Gastroesophageal sphincter (tissue), 4 donors: ENCODE measurements around the gene SLC7A6OS. TPM values are rescaled to one million over a fixed set of nuclear protein-coding genes. Genes with fewer than 3 reads are reported as not detected.
A peak's percentile ranks its signal among the peaks of the same experiment; 100 is the strongest.

Experiments used
- ATAC-seq: fragments of 150-250 bp; one replicate; pipeline ENCODE4 v1.9.1; 2016; ENCODE audit warnings: mild to moderate bottlenecking, moderate library complexity
- H3K27ac ChIP-seq, 4 donors: fragments of 200-600 bp; sonication (generic) in 3 of 4; 1 replicate in 3 of 4; 2 replicates in 1 of 4; pipeline ENCODE4 v1.5.1; 2016 to 2019
- H3K27me3 ChIP-seq: fragments of 200-600 bp; sonication (generic); one replicate; pipeline ENCODE4 v1.5.1; 2019
- H3K36me3 ChIP-seq, 2 donors: fragments of 200-600 bp; sonication (generic); one replicate each; pipeline ENCODE4 v1.5.1; 2019; ENCODE audit warnings: control low read depth in 1 of 2
- H3K4me1 ChIP-seq, 3 donors: fragments of 200-600 bp; sonication (generic); 1 replicate in 2 of 3; 2 replicates in 1 of 3; pipeline ENCODE4 v1.5.1; 2016 to 2019; ENCODE audit warnings: control low read depth in 2 of 3
- H3K4me3 ChIP-seq, 2 donors: fragments of 200-600 bp; sonication (generic); one replicate each; pipeline ENCODE4 v1.5.1; 2019; ENCODE audit warnings: mild to moderate bottlenecking in 1 of 2, moderate library complexity in 1 of 2
- H3K9me3 ChIP-seq, 3 donors: fragments of 200-600 bp; sonication (generic); one replicate each; pipeline ENCODE4 v1.5.1; 2017 to 2019; ENCODE audit warnings: control low read depth in 2 of 3
- CTCF ChIP-seq, 4 experiments: fragments of 200-600 bp in 2 of 4; fragments of 450-650 bp in 2 of 4; sonication (generic) in 1 of 4; IDR thresholded peaks; one replicate each; pipeline ENCODE4 v1.5.1; 2017 to 2019; ENCODE audit warnings: antibody characterized with exemption in 4 of 4, mild to moderate bottlenecking in 2 of 4, moderate library complexity in 2 of 4
- EP300 ChIP-seq: sonication (generic); formaldehyde crosslinking; IDR thresholded peaks from one replicate; pipeline ENCODE4 v1.6.1; 2017; ENCODE audit warnings: antibody characterized with exemption, mild to moderate bottlenecking
- POLR2A ChIP-seq, 2 donors: fragments of 450-650 bp; IDR thresholded peaks; one replicate each; pipeline ENCODE4 v1.6.1; 2017; ENCODE audit warnings: antibody characterized with exemption in 2 of 2, mild to moderate bottlenecking in 2 of 2, moderate library complexity in 1 of 2
- POLR2AphosphoS5 ChIP-seq: sonication (generic); formaldehyde crosslinking; IDR thresholded peaks from one replicate; pipeline ENCODE4 v1.6.1; 2017; ENCODE audit warnings: antibody characterized with exemption
- WGBS, 2 donors: methylation state at CpG; one replicate each; pipeline ENCODE4 v1.1.5; 2018; ENCODE audit warnings: low coverage in 1 of 2; 5-methylcytosine and 5-hydroxymethylcytosine counted together
- total RNA-seq, 4 donors: library from RNA; depleted of rRNA; stranded (reverse); fragments of >200 nt; gene quantifications; one replicate each; pipeline ENCODE4 v1.1.0, GENCODE V29; 2016

The SLC7A6OS gene
- total RNA-seq: 10 to 100 TPM; 10.4 to 18.2 (median 11.2) TPM

DNA sequence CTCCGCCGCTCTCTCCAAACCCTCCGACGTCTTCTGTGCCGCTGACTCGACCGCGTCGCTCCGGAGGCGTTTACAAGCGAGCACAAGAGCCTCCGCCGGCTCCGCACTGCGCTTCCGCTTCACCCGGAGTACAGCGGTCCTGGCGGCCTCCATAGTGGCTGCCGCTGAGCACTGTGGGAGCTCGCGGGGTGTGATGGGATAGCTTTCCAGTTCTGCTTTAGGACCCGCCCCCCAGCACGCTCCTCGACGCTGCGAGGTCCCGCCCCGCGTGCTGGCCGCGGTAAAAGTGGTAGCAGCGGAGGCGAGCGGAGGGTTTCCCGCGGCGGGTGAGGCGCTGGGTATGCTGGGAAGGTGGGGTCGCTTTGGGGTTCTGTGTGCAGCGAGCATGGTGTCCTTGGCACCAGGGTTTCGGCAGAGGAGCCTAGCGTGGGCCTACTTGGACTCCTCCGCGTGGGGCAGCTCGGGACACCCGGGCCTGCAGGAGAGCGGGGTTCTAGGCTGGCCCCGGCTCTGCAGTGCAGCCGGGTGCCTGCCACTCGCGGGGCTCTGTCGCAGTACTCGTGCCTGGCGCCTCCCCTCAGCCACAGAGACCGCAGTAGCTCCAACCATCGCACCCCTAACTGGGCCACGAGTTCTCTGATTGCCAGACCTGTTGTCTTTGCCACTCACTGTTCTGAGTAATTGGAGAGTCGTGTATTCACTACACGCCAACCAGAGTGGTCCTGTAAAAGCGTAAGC lies at the start of gene SLC7A6OS, which contains the start of gene PRMT7:
TSS of gene SLC7A6OS (minus strand) at position 173 of the 738 bp plus-strand sequence. CDS start at position 153, 20 bp downstream.
TSS of gene PRMT7 (plus strand) at position 246 of the 738 bp plus-strand sequence. CDS start 4,961 bp downstream, outside the sequence.
- WGBS, 2 donors: 0% methylated on average over 11 of the region's 62 CpGs; no CpG with 5 or more reads in 1 of the 2 donors
- TF ChIP-seq EP300 (no peak), POLR2AphosphoS5 (peak; percentile 81), POLR2A (IDR thresholded peaks at IDR 0.05) (peak; percentile 61 to 75), CTCF (IDR thresholded peaks at IDR 0.05) (peak in 2 of 4 experiments; percentile 30 to 74)
- ATAC-seq: peak; percentile 100
- Histone ChIP-seq H3K9me3 (no peaks in the 10 kb centered on the region), H3K27me3 (no peaks in the 10 kb centered on the region), H3K4me1 (peaks cover 3 to 59% (median 16%) of the 10 kb centered on the region in 3 donors), H3K27ac (peak within 1 kb of the TSS in 3 of 4 donors; percentile 83 to 89 (median 84)), H3K36me3 (peaks cover 0 to 61% of the 10 kb centered on the region in 2 donors), H3K4me3 (peak within 1 kb of the TSS; percentile 69 to 82)

- H3K4me3 ChIP-seq: no peak overlapping the region
- H3K4me1 ChIP-seq: peaks cover 0 to 6% (median 0%) of the 10 kb centered on the region in 3 donors
- no peaks in the 10 kb centered on the region for H3K9me3 ChIP-seq
- H3K36me3 ChIP-seq: peaks cover 0 to 59% of the 10 kb centered on the region in 2 donors
- H3K27ac ChIP-seq: no peak overlapping the region
- peaks cover 14% of the 10 kb centered on the region for H3K27me3 ChIP-seq
- TF ChIP-seq POLR2A (IDR thresholded peaks at IDR 0.05): no peak
- TF ChIP-seq CTCF (IDR thresholded peaks at IDR 0.05): no peak
- no peak for TF ChIP-seq POLR2AphosphoS5
- TF ChIP-seq EP300: no peak
- no peak for ATAC-seq
- WGBS, 2 donors: 80 to 100% methylated on average over 1 of the region's 23 CpGs
These were observed 48.8 kb upstream of the SLC7A6OS start for GRCh38 chr16:68359398-68360191.

DNA sequence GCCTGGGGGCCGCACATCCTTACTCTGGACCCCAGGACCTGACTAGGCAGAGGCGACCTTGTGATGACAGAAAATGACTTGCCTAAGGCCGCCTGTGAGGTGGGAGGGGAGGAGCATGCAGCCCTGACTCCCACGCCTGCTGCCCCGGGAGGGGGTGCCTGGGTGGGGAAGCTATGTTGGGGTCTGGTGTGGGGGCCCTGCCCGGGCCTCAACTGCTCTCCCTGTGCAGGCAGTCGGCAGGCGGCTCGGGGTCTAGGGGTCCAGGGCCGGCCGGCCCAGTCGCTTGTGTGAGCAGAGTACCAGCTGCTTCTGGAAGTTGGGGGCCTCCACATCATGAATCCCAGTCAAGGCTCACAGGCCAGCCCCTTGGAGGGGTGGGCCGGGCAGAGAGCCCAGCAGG lies 48.2 kb upstream of the SLC7A6OS start:
- H3K36me3 ChIP-seq: peaks cover 0 to 66% of the 10 kb centered on the region in 2 donors
- H3K9me3 ChIP-seq: no peaks in the 10 kb centered on the region
- no peak overlapping the region for H3K4me3 ChIP-seq
- H3K27ac ChIP-seq: no peak overlapping the region
- H3K27me3 ChIP-seq: peaks cover 8% of the 10 kb centered on the region
- 90% methylated on average over 2 of the region's 13 CpGs; no CpG with 5 or more reads in 1 of the 2 donors for WGBS, 2 donors
- H3K4me1 ChIP-seq: peaks cover 0 to 6% (median 0%) of the 10 kb centered on the region in 3 donors
- ATAC-seq: no peak
- TF ChIP-seq CTCF (IDR thresholded peaks at IDR 0.05) (no peak), POLR2AphosphoS5 (no peak), EP300 (no peak), POLR2A (IDR thresholded peaks at IDR 0.05) (no peak)

DNA sequence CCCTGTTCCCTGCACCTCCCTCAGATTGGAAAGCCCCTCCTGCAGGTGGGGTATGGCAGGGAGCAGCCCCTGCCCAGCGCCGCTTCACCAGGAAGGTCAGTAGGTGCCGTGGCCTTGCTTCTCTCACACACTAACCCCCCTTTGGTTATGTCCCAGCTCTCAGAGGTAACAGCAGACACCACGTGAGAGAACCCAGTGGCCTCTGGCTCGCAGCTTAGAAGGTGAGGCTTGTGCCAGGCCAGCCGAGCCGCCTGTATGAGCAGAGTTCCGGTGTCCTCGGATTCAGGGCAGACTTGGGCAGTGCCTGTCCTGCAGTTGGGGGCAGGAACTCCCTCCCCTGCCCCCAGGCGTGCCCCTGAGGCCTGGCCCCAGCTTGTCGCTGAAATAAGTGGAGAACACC lies 47.2 kb upstream of the SLC7A6OS start:
- H3K36me3 ChIP-seq: peaks cover 0 to 76% of the 10 kb centered on the region in 2 donors
- TF ChIP-seq POLR2AphosphoS5: no peak
- no peak for TF ChIP-seq EP300
- no peak for TF ChIP-seq CTCF (IDR thresholded peaks at IDR 0.05)
- TF ChIP-seq POLR2A (IDR thresholded peaks at IDR 0.05): no peak
- H3K27ac ChIP-seq: no peak overlapping the region
- ATAC-seq: no peak
- H3K4me3 ChIP-seq: no peak overlapping the region
- H3K9me3 ChIP-seq: no peaks in the 10 kb centered on the region
- 88% methylated on average over 6 of the region's 11 CpGs; no CpG with 5 or more reads in 1 of the 2 donors for WGBS, 2 donors
- H3K27me3 ChIP-seq: no peaks in the 10 kb centered on the region
- peaks cover 0 to 6% (median 0%) of the 10 kb centered on the region in 3 donors for H3K4me1 ChIP-seq
